ENCODE measurements around the gene NFIL3. TPM values are rescaled to one million over a fixed set of nuclear protein-coding genes. Genes with fewer than 3 reads are reported as not detected.

The NFIL3 gene
- total RNA-seq, 3 donors from 2014 or later, result 47.8 to 64.3 (median 61.2) TPM

GRCh38 chr9:91428436-91428835 lies 4.8 kb upstream of the NFIL3 start:
- Mint-ChIP-seq H3K36me3 (ENCODE audit: insufficient read depth) (no peaks in the 10 kb centered on the region), H3K4me1 (ENCODE audit: low read depth) (peaks cover 27% of the 10 kb centered on the region), H3K9me3 (no peaks in the 10 kb centered on the region), H3K4me3 (no peak overlapping the region), H3K27me3 (ENCODE audit: low read depth) (peaks cover 8% of the 10 kb centered on the region)
- DNase-seq (no peak), ATAC-seq (no peak)

- no peaks in the 10 kb centered on the region for H3K9me3 Mint-ChIP-seq
- DNase-seq (no peak), ATAC-seq (no peak)
- H3K4me1 Mint-ChIP-seq (ENCODE audit: low read depth), result peaks cover 31% of the 10 kb centered on the region
- H3K4me3 Mint-ChIP-seq, result no peak overlapping the region
- H3K36me3 Mint-ChIP-seq (ENCODE audit: insufficient read depth), result no peaks in the 10 kb centered on the region
- H3K27me3 Mint-ChIP-seq (ENCODE audit: low read depth), result peaks cover 8% of the 10 kb centered on the region
These were observed 4.2 kb upstream of the NFIL3 start for GRCh38 chr9:91427873-91428272.

GRCh38 chr9:91426123-91426745 lies 2.6 kb upstream of the NFIL3 start:
- ATAC-seq (no peak), DNase-seq (no peak)
- no peaks in the 10 kb centered on the region for H3K36me3 Mint-ChIP-seq (ENCODE audit: insufficient read depth)
- H3K4me1 Mint-ChIP-seq (ENCODE audit: low read depth), result peaks cover 43% of the 10 kb centered on the region
- H3K4me3 Mint-ChIP-seq, result no peak overlapping the region
- H3K9me3 Mint-ChIP-seq, result no peaks in the 10 kb centered on the region
- H3K27me3 Mint-ChIP-seq (ENCODE audit: low read depth), result peaks cover 15% of the 10 kb centered on the region

- Mint-ChIP-seq H3K36me3 (ENCODE audit: insufficient read depth) (peaks cover 4% of the 10 kb centered on the region), H3K9me3 (no peaks in the 10 kb centered on the region), H3K4me1 (ENCODE audit: low read depth) (peaks cover 47% of the 10 kb centered on the region), H3K4me3 (peak overlapping the region; percentile 90), H3K27me3 (ENCODE audit: low read depth) (peaks cover 18% of the 10 kb centered on the region)
- ATAC-seq (no peak), DNase-seq (peak; percentile 20)
These were observed 1.6 kb upstream of the NFIL3 start for GRCh38 chr9:91425271-91425670.

- Mint-ChIP-seq H3K36me3 (ENCODE audit: insufficient read depth) (peaks cover 4% of the 10 kb centered on the region), H3K4me3 (peak overlapping the region; percentile 90), H3K9me3 (no peaks in the 10 kb centered on the region), H3K4me1 (ENCODE audit: low read depth) (peaks cover 54% of the 10 kb centered on the region), H3K27me3 (ENCODE audit: low read depth) (peaks cover 25% of the 10 kb centered on the region)
- DNase-seq (peak; percentile 68), ATAC-seq (peak; percentile 23 to 27)
These were observed 958 bp upstream of the NFIL3 start for GRCh38 chr9:91424403-91425176.

- Mint-ChIP-seq H3K9me3 (no peaks in the 10 kb centered on the region), H3K4me3 (peak overlapping the region; percentile 96), H3K4me1 (ENCODE audit: low read depth) (peaks cover 61% of the 10 kb centered on the region), H3K27me3 (ENCODE audit: low read depth) (peaks cover 26% of the 10 kb centered on the region), H3K36me3 (ENCODE audit: insufficient read depth) (peaks cover 4% of the 10 kb centered on the region)
- DNase-seq (peak; percentile 47), ATAC-seq (peak; percentile 32 to 36)
These were observed 597 bp downstream of the NFIL3 start for GRCh38 chr9:91422758-91423711.

- peaks cover 60% of the 10 kb centered on the region for H3K4me1 Mint-ChIP-seq (ENCODE audit: low read depth)
- H3K36me3 Mint-ChIP-seq (ENCODE audit: insufficient read depth), result peaks cover 4% of the 10 kb centered on the region
- H3K9me3 Mint-ChIP-seq, result no peaks in the 10 kb centered on the region
- DNase-seq (no peak), ATAC-seq (no peak)
- peaks cover 30% of the 10 kb centered on the region for H3K27me3 Mint-ChIP-seq (ENCODE audit: low read depth)
- peak overlapping the region; percentile 96 for H3K4me3 Mint-ChIP-seq
These were observed 1.5 kb downstream of the NFIL3 start for GRCh38 chr9:91421971-91422757.

GRCh38 chr9:91421128-91421765 lies 2.4 kb downstream of the NFIL3 start:
- peaks cover 63% of the 10 kb centered on the region for H3K4me1 Mint-ChIP-seq (ENCODE audit: low read depth)

GRCh38 chr9:91420501-91421127 lies 3.0 kb downstream of the NFIL3 start:
- Mint-ChIP-seq H3K4me1 (ENCODE audit: low read depth) (peaks cover 63% of the 10 kb centered on the region), H3K36me3 (ENCODE audit: insufficient read depth) (peaks cover 4% of the 10 kb centered on the region), H3K27me3 (ENCODE audit: low read depth) (peaks cover 31% of the 10 kb centered on the region), H3K9me3 (no peaks in the 10 kb centered on the region), H3K4me3 (peak overlapping the region; percentile 77)
- DNase-seq (no peak), ATAC-seq (no peak)

More at GRCh38 chr9:91421128-91421765, 2.4 kb downstream of the NFIL3 start:
- ATAC-seq (no peak), DNase-seq (no peak)
- H3K4me3 Mint-ChIP-seq, result peak overlapping the region; percentile 96
- H3K27me3 Mint-ChIP-seq (ENCODE audit: low read depth), result peaks cover 31% of the 10 kb centered on the region
- H3K9me3 Mint-ChIP-seq, result no peaks in the 10 kb centered on the region
- H3K36me3 Mint-ChIP-seq (ENCODE audit: insufficient read depth), result peaks cover 4% of the 10 kb centered on the region

- Mint-ChIP-seq H3K4me3 (peak overlapping the region; percentile 77), H3K9me3 (no peaks in the 10 kb centered on the region), H3K36me3 (ENCODE audit: insufficient read depth) (peaks cover 4% of the 10 kb centered on the region), H3K27me3 (ENCODE audit: low read depth) (peaks cover 28% of the 10 kb centered on the region), H3K4me1 (ENCODE audit: low read depth) (peaks cover 62% of the 10 kb centered on the region)
- DNase-seq (no peak), ATAC-seq (no peak)
These were observed 4.1 kb downstream of the NFIL3 start for GRCh38 chr9:91419222-91420191.

GRCh38 chr9:91418215-91418610 lies 5.4 kb downstream of the NFIL3 start:
- Mint-ChIP-seq H3K4me3 (no peak overlapping the region), H3K4me1 (ENCODE audit: low read depth) (peaks cover 66% of the 10 kb centered on the region), H3K27me3 (ENCODE audit: low read depth) (peaks cover 28% of the 10 kb centered on the region), H3K9me3 (no peaks in the 10 kb centered on the region), H3K36me3 (ENCODE audit: insufficient read depth) (peaks cover 4% of the 10 kb centered on the region)
- no peak for DNase-seq
- ATAC-seq, result no peak

- ATAC-seq (no peak), DNase-seq (no peak)
- peaks cover 4% of the 10 kb centered on the region for H3K36me3 Mint-ChIP-seq (ENCODE audit: insufficient read depth)
- H3K4me3 Mint-ChIP-seq, result no peak overlapping the region
- peaks cover 28% of the 10 kb centered on the region for H3K27me3 Mint-ChIP-seq (ENCODE audit: low read depth)
- no peaks in the 10 kb centered on the region for H3K9me3 Mint-ChIP-seq
- H3K4me1 Mint-ChIP-seq (ENCODE audit: low read depth), result peaks cover 62% of the 10 kb centered on the region
These were observed 5.9 kb downstream of the NFIL3 start for GRCh38 chr9:91417602-91418214.
